HG03469 (cell line): ENCODE results near the gene PLA2G4E.

Source experiments
- ATAC-seq: cut with Tn5 transposase; IDR thresholded peaks from one replicate; pipeline ENCODE4 v1.9.1; 2021; ENCODE audit warnings: mild to moderate bottlenecking, moderate library complexity, moderate number of reproducible peaks; ENCODE audit not compliant: unreplicated experiment

Gene PLA2G4E

GRCh38 chr15:42053010-42053409 lies 32.2 kb upstream of the PLA2G4E start:
- ATAC-seq, result no peak

- ATAC-seq, result no peak
Measured at GRCh38 chr15:42050484-42051255, 29.8 kb upstream of the PLA2G4E start.

DNA sequence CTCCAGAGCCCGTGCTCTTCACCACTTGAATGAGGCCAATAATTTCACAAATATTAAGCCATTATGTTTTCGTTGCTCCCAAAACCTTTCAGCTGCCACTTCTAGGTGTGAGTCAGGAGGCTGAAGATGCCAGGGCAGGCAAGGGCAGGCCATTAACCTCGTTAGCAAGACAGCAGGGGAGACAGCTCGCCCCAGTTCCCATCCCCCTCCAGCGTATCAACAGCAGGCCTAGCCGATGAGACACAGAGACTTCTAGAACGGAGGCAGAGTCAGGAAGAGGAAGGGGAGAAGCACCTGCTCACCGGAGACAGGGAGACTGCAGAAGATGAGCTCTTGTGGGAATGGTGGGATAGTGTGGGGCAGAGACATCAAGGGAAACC lies 28.0 kb upstream of the PLA2G4E start:
- ATAC-seq, result no peak

DNA sequence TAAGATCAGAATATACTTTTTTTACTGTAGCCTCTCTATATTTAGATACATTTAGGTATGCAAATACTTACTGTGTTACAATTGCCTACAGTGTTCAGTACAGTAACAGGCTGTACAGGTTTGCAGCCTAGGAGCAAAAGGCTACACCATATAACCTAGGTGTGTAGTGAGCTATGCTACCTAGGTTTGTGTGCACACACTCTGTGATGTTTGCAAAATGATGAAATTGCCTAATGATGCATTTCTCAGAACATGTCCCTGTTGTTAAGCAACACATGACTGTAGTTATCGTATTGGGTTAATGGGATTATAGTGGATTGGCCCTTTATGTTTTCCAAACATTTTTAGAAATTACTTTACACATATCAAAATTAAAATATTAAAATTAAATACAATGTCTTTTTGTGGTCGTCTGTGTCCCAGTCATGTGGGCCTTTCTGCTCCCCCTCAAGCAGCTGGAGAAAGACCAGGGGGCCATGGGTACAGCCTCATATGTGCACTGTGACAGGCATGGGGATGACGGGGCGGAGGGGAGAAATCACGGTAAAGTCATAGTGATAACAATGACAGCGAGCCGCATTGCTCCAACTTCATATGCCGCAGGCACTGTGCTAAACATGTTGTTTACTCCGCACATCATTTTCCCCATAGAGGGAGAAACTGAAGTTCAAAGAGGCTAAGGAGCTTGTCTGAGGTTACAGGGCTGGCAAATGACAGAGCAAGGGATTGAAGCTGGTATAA lies 27.4 kb upstream of the PLA2G4E start:
- ATAC-seq, result no peak

- ATAC-seq, result no peak
Measured at GRCh38 chr15:42046597-42046996, 25.8 kb upstream of the PLA2G4E start.

DNA sequence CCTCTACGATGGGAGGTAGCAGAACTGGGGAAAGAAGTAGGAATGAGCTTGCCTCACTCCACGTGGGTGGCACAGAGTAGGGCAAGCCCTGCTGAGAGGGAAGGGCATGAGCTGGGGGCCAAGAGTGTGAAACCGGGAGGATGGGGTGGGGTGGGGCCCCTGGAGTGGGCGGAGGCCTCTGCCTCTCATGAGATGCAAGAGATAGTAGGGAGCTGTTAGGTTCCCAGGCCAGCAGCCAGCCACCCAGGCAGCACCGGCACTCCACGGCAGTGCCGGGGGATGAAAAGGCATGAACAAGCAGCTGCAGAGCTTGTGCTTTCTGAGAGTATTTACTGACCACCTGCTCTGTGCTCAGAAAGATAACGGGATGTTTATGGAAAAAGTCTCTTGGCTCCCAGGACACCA lies 24.4 kb upstream of the PLA2G4E start:
- ATAC-seq, result no peak

DNA sequence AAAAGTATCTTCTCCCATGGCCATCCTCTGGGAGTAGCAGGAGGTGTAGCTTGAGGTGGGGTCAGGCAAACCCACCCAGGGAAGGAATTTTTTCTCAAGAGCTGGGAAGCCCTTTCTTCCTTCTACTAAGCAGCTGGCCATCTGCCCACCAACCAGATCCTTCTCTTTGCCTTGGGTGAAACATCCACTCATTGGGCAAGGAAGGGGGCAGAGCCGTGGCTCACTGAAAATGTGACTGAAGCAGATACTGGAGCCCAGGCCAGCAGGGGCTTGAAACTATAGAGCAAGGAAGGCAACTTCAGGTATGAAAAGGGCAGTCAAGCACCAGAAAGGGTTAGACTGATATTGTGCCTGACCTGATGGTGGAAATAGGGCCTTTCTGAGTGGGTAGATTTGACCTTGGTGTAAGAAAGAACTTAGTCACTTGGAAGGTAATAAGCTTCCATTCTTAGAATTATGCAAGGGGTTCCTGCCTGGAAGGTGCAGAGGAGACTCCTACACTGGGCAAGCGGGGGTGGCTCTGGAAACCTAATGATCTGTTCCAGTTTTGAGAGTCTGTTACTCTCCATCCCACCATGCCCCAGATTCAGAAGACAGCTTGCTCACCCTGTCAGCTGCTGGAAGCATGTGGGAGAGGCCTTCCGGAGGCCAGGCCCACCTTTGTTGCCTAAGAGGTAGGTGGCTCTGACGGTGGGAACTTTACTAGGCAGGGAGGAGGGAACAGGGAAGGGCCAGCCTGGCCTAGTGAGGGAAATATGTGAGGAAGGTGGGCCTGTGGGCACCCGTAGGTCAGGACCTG lies 22.0 kb upstream of the PLA2G4E start:
- no peak for ATAC-seq

DNA sequence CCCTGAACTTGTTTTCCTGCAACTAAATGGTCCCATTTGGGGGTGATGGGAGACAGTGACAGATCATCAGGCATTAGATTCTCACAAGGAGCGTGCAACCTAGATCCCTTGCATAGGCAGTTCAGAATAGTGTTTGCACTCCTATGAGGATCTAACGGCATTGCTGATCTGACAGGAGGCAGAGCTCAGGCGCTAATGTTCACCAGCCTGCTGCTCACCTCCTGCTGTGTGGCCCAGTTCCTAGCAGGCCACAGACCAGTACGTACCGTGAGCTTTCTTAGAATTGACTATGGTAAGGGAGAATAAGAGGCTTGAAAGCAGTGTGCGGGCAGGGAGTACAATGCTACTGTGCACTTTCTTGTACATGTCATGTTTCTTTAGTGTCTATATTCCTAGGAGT lies 17.6 kb upstream of the PLA2G4E start:
- ATAC-seq, result no peak

DNA sequence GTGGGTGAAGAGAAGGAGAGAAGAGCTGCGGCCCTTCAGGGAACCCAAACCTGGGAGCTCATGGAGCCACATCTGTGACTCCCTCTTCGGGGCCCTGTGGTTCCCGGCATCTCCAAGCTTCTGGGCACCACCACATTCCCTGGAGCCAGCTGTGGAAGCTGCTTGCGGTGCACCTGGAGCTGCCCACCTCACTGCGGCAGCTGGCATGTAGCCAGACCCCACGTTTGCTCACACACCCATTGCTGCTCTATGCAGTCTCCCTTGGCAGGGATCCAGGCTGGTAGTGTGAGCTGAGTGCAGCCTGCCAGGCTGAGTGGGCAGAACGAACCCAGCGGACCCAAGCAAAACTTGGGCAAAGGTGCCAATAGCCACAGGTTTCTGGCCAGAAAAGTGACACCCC lies 16.8 kb upstream of the PLA2G4E start:
- ATAC-seq, result no peak

DNA sequence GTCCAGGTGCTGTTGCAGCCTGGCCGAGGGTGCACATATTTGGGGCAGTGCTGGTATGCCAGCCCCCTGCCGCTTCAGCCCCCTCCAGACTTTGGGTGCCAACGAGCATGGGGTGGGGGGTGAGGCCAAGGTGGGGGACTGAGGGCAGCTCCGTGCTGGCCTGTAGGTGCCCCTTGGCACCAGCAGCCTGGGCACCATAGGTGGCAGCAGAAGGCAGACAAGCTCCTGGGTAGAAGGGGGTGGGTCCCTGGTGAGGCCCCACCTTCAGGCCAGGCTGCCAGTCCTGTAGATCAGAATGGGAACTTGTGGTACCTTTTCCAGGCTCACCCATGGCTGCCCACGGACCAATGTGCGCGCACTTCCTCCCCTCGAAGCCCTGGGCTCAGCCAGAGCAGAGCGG lies 16.1 kb upstream of the PLA2G4E start:
- ATAC-seq, result no peak

- ATAC-seq, result no peak
Measured at GRCh38 chr15:42036112-42036905, 15.5 kb upstream of the PLA2G4E start.

DNA sequence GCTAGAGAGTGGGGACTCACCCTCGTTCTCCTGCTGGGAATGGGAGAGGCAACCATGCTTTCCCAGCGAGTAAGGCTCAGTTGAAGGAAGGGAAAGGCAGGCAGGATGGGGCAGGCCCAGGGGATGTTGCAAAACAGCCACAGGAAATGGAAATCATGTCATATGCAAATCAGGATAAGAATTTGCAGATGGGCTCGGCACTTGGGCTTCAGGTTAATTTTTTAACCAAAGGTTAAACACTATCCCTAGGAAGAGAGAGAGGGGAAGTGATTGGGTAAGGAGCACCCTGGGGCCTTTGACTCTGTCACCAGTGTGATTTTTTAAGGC lies 14.6 kb upstream of the PLA2G4E start:
- ATAC-seq, result no peak

DNA sequence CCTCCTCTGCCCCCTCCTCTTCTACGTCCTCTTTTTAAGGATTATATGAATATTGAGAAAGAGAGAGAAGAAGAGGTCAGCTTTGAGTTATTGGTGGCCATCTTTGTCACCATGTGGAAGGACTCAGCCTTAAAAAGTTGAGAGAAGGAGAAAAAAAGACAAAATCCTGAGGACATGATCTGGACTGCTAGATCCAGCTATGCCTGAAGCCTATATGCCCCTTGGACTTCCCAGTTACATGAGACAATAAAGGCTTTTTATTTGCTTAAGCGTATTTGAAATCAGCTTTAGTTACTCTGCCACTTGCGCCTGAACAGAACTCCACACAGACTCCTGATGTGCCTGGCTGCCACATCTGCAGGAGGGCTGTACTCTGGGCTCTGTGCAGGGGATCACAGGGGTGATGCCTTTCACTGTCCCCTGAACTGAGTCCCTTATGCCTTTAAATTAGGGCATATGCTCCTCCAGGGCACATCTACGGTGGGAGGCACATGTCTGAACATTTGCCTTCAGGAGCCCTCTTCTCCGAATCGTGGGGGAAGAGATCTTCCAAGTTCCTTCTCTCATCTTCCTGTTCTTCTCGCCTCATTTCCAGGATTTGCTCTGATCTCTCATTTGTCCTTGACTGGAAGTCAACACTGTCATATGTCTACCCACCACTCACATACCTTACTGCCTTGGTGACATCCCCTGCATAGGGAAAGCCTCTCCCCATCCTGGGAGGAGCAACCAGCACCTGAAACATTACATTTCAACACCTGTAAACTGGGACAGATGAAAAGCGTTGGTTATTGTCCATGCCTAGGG lies 14.0 kb upstream of the PLA2G4E start:
- ATAC-seq, result no peak

DNA sequence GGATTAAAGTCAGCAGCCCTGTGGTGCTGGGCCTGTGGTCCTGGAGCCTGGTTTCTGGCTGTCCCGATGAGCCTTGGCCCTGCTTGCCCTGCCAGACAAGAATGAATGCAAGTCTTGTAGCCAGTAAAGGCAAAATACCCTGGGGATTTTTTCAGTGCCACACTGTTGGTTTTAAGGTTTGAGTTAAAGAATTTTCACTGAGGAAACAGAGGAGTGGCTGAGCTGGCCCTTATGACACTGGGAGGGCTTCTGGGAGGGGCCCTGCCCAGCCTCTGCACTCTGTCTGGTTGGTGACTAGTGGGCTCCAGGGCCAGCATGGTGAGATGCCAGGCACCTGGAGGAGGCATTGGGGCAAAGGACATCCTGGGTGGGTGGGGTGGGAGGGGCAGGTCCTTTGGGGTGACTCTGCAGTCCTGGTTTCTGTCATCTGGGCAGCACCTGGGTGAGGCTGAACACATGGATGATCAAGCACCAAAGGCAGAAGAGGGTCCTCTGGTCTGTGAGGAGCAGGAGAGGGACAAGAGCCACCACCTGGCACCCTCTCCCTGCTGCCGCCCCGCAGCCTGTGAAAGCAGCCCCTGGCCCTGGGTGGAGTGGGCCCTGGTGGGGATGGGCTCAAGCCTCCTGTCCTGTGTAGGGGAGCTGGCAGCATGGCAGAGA lies 12.5 kb upstream of the PLA2G4E start:
- ATAC-seq, result no peak

DNA sequence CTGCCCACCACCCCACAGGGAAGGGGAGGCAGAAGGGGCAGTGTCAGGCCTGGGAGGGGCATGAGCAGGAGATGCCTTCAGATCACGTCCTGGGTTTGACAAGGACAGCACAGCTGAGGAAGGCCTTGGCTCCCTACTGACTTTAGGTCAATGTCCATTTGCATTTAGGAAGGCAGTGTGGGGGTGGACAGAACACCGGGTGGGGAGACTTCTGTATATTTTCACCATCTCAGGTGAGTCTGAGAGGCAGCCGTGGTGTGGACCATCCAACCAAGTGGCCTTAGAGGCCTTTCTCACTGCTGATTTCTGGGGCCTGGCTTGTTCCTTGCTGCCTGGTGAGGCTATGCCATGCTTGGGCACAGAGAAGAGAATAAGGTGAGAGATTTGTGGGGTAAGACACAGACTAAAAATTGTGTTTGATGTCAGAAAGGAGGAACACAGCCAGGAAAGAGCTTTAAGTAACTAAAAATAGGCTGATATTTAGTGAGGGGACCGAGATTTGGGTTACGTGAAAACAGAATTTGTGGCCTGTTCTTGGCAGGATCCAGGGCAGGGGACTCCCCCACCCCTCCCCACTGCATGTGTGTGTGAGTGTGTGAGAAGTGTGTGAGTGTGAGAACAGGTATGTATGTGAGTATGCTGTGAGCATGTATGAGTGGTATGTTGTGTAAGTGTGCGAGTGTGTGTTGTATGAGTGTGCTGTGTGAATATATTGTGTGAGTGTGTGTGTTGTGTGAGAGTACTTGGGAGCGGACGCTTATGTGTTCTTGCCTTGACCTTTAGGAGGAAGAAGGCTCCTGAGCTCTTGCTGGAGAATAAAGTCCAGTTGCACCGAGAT lies 11.8 kb upstream of the PLA2G4E start:
- no peak for ATAC-seq

GRCh38 chr15:42031198-42031915 lies 10.5 kb upstream of the PLA2G4E start:
- no peak for ATAC-seq

GRCh38 chr15:42027521-42027920 lies 6.7 kb upstream of the PLA2G4E start:
- no peak for ATAC-seq

GRCh38 chr15:42024303-42024702 lies 3.5 kb upstream of the PLA2G4E start:
- ATAC-seq, result no peak
